Fibroblast of lung (primary cell): Measurements from ENCODE around the gene OR2T10. TPM values are rescaled to one million over a fixed set of nuclear protein-coding genes. Genes with fewer than 3 reads are reported as not detected.

Experiments
- DNase-seq, 2 donors: peaks; one replicate each; pipeline versions ENCODE4 v3.0.0 to v3.0.0-alpha.2; 2010; ENCODE audit warnings: low read depth in 2 of 2
- H2AFZ ChIP-seq: 2 replicates; pipeline ENCODE4 v1.5.1; 2012; ENCODE audit warnings: low read length, control low read depth, inconsistent platforms
- H3K27ac ChIP-seq: 2 replicates; pipeline ENCODE4 v1.5.1; 2011; ENCODE audit warnings: low read length, control low read depth; ENCODE audit not compliant: insufficient read depth
- H3K27me3 ChIP-seq: 2 replicates; pipeline ENCODE4 v1.5.1; 2011; ENCODE audit warnings: mild to moderate bottlenecking, low read length; ENCODE audit not compliant: control insufficient read depth, insufficient read depth
- H3K36me3 ChIP-seq: 2 replicates; pipeline ENCODE4 v1.5.1; 2011; ENCODE audit warnings: low read length; ENCODE audit not compliant: control insufficient read depth, insufficient read depth
- H3K4me1 ChIP-seq: 2 replicates; pipeline ENCODE4 v1.5.1; 2011; ENCODE audit warnings: low read length; ENCODE audit not compliant: control insufficient read depth, insufficient read depth; ENCODE audit errors: extremely low read depth
- H3K4me2 ChIP-seq: 2 replicates; pipeline ENCODE4 v1.5.1; 2011; ENCODE audit warnings: low read length, control low read depth; ENCODE audit not compliant: insufficient read depth; ENCODE audit errors: extremely low read depth
- H3K4me3 ChIP-seq, 4 experiments: fragments of 200-600 bp in 1 of 4; sonication (generic) in 1 of 4; replicated peaks in 1 of 4; 2 replicates each; pipeline ENCODE4 v1.5.1; 2011 to 2016; ENCODE audit warnings: low read length in 4 of 4, low read depth in 3 of 4, mild to moderate bottlenecking in 3 of 4, control low read depth in 2 of 4, inconsistent platforms in 1 of 4, mixed read lengths in 1 of 4; ENCODE audit not compliant: insufficient read depth in 1 of 4; ENCODE audit errors: control extremely low read depth in 1 of 4
- H3K79me2 ChIP-seq: 2 replicates; pipeline ENCODE4 v1.5.1; 2012; ENCODE audit warnings: mild to moderate bottlenecking, low read length, inconsistent platforms; ENCODE audit not compliant: control insufficient read depth, insufficient read depth
- H3K9ac ChIP-seq: 2 replicates; pipeline ENCODE4 v1.5.1; 2011; ENCODE audit warnings: mild to moderate bottlenecking, low read length, control low read depth; ENCODE audit not compliant: insufficient read depth
- H3K9me3 ChIP-seq: 2 replicates; pipeline ENCODE4 v1.5.1; 2012; ENCODE audit warnings: low read depth, low read length; ENCODE audit not compliant: control insufficient read depth, insufficient read depth
- H4K20me1 ChIP-seq: 2 replicates; pipeline ENCODE4 v1.5.1; 2011; ENCODE audit warnings: low read length; ENCODE audit not compliant: control insufficient read depth, insufficient read depth; ENCODE audit errors: extremely low read depth
- CTCF ChIP-seq, 2 donors: IDR thresholded peaks in 1 of 2; conservative IDR thresholded peaks in 1 of 2; 1 replicate in 1 of 2; 2 replicates in 1 of 2; pipeline ENCODE4 v1.5.1; 2011 to 2012; ENCODE audit warnings: low read length in 2 of 2, control low read depth in 1 of 2, inconsistent platforms in 1 of 2, low read depth in 1 of 2, mild to moderate bottlenecking in 1 of 2
- EZH2 ChIP-seq: IDR thresholded peaks from 2 replicates; pipeline ENCODE4 v1.5.1; 2012; ENCODE audit warnings: low read length, control low read depth, mild to moderate bottlenecking; ENCODE audit errors: missing control alignments
- polyA plus RNA-seq, 2 donors: library from polyadenylated mRNA; depleted of rRNA in 1 of 2; stranded (reverse) in 1 of 2; unstranded in 1 of 2; fragments of >200 nt; gene quantifications; 2 replicates each; pipeline ENCODE4 v1.2.1, GENCODE V29; 2011 to 2012; ENCODE audit warnings: missing spikeins in 1 of 2
- total RNA-seq: library from RNA; depleted of rRNA; stranded (reverse); fragments of >200 nt; gene quantifications from 2 replicates; pipeline ENCODE4 v1.2.1, GENCODE V29; 2014

OR2T10 gene
- total and polyA plus RNA-seq, 2 donors (not counting 1 experiment from before 2014, with no cell fraction given), result not detected

GRCh38 chr1:248593226-248593625 lies 4.3 kb downstream of the OR2T10 start:
- DNase-seq, result no peak
- Histone ChIP-seq H3K9ac (no peak overlapping the region), H3K4me1 (no peaks in the 10 kb centered on the region), H3K36me3 (no peaks in the 10 kb centered on the region), H3K4me3 (no peak overlapping the region), H4K20me1 (no peaks in the 10 kb centered on the region), H3K79me2 (no peaks in the 10 kb centered on the region), H3K27ac (no peak overlapping the region), H3K9me3 (no peaks in the 10 kb centered on the region), H2AFZ (no peak overlapping the region), H3K27me3 (no peaks in the 10 kb centered on the region), H3K4me2 (no peak overlapping the region)
- TF ChIP-seq CTCF (conservative IDR thresholded peaks at IDR 0.05 in 1 of 2, IDR thresholded peaks at IDR 0.05 in 1 of 2; ENCODE audit: low read depth in 1 of 2, low read length in 2 of 2), result no peak
- no peak for TF ChIP-seq EZH2

GRCh38 chr1:248592655-248593054 lies 4.8 kb downstream of the OR2T10 start:
- no peaks in the 10 kb centered on the region for H3K27me3 ChIP-seq
- H2AFZ ChIP-seq, result no peak overlapping the region
- no peak for DNase-seq
- H3K4me1 ChIP-seq, result no peaks in the 10 kb centered on the region
- no peaks in the 10 kb centered on the region for H3K9me3 ChIP-seq
- no peak overlapping the region for H3K9ac ChIP-seq
- no peaks in the 10 kb centered on the region for H4K20me1 ChIP-seq
- H3K36me3 ChIP-seq, result no peaks in the 10 kb centered on the region
- H3K27ac ChIP-seq, result no peak overlapping the region
- H3K4me2 ChIP-seq, result no peak overlapping the region
- TF ChIP-seq EZH2 (no peak), CTCF (conservative IDR thresholded peaks at IDR 0.05 in 1 of 2, IDR thresholded peaks at IDR 0.05 in 1 of 2; ENCODE audit: low read depth in 1 of 2, low read length in 2 of 2) (no peak)
- H3K4me3 ChIP-seq, result no peak overlapping the region
- H3K79me2 ChIP-seq, result no peaks in the 10 kb centered on the region

- H3K36me3 ChIP-seq, result no peaks in the 10 kb centered on the region
- no peak overlapping the region for H3K4me3 ChIP-seq
- H3K9me3 ChIP-seq, result no peaks in the 10 kb centered on the region
- no peak overlapping the region for H2AFZ ChIP-seq
- no peaks in the 10 kb centered on the region for H4K20me1 ChIP-seq
- DNase-seq, result no peak
- H3K9ac ChIP-seq, result no peak overlapping the region
- H3K27me3 ChIP-seq, result no peaks in the 10 kb centered on the region
- H3K27ac ChIP-seq, result no peak overlapping the region
- no peaks in the 10 kb centered on the region for H3K4me1 ChIP-seq
- TF ChIP-seq CTCF (conservative IDR thresholded peaks at IDR 0.05 in 1 of 2, IDR thresholded peaks at IDR 0.05 in 1 of 2; ENCODE audit: low read depth in 1 of 2, low read length in 2 of 2), result no peak
- no peak for TF ChIP-seq EZH2
- no peak overlapping the region for H3K4me2 ChIP-seq
- H3K79me2 ChIP-seq, result no peaks in the 10 kb centered on the region
Observed at GRCh38 chr1:248590055-248590454, 7.4 kb downstream of the OR2T10 start.
